GM21381 (cell line): ENCODE data around the gene FBXO44.
"Not testable (repeated sequence)": the region's sequence is repeated elsewhere in the genome, so short reads cannot be mapped to it uniquely, and the experiment has no call there.

Experiments
- ATAC-seq: cut with Tn5 transposase; IDR thresholded peaks from one replicate; pipeline ENCODE4 v1.9.1; 2021; ENCODE audit warnings: mild to moderate bottlenecking, moderate library complexity; ENCODE audit not compliant: unreplicated experiment

Gene FBXO44, protein sequence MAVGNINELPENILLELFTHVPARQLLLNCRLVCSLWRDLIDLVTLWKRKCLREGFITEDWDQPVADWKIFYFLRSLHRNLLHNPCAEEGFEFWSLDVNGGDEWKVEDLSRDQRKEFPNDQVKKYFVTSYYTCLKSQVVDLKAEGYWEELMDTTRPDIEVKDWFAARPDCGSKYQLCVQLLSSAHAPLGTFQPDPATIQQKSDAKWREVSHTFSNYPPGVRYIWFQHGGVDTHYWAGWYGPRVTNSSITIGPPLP

DNA sequence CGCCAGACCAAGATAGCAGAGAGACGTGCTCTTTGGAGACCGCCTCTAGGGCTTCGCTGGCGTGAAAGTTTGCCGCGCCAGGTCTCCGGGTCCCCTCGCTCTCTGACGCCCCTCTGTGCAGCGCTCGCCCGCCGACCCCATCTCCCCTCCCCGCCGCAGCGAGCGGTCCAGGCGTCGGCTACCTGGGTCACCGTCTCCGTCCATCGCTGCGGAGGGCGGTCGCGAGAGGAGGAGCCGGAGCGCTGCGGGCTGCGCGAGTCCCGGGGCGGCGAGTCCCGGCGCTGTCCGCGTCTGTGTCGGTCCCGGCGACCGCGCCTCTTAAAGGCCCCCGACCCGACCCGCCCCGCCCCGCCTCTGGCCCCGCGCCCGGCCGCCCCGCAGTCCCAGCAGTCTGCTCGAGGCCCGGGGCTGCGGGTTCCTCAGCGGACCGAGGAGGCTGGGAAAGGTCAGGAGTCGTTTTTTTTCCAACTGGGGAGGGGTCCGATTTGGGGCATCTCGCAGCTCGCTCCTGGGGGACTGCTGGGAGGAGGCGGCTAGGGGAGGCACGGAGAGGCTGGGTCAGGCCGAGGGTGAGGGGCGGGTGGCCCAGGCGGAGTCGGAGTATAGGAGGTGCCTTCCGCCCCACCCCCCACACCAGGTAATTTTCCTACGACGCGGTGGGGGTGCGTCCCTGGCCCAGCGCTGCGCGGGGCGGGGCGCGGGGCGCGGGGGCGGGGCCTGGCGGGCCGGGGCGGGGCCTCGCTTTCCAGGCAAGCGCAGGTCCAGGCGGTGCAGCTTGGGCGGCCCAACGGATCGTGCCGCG lies at the start of gene FBXO44, which contains the start of gene FBXO2:
FBXO44 (plus strand) TSS at position 741 of the 802 bp plus-strand sequence. CDS start 959 bp downstream, outside the sequence.
FBXO2 (minus strand) TSS at position 293 of the 802 bp plus-strand sequence; CDS start at position 204, 89 bp downstream.
- ATAC-seq: peak; percentile 59

DNA sequence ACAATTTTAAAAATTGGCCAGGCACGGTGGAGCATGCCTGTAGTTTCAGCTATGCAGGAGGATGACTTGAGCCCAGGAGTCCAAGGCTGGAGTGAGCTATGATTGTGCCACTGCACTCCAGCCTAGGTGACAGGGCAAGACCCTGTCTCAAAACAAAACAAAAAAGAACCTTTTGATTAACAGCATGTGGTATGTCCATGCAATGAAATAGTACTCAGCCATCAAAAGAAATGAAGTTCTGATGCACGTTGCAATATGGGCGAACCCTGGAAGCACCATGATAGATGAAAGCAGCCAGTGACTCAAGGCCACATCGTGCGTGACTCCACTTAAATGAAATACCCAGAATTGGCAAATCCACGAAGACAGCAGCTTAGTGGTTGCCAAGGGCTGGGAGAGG lies 47.9 kb upstream of the FBXO44 start:
- no peak for ATAC-seq

DNA sequence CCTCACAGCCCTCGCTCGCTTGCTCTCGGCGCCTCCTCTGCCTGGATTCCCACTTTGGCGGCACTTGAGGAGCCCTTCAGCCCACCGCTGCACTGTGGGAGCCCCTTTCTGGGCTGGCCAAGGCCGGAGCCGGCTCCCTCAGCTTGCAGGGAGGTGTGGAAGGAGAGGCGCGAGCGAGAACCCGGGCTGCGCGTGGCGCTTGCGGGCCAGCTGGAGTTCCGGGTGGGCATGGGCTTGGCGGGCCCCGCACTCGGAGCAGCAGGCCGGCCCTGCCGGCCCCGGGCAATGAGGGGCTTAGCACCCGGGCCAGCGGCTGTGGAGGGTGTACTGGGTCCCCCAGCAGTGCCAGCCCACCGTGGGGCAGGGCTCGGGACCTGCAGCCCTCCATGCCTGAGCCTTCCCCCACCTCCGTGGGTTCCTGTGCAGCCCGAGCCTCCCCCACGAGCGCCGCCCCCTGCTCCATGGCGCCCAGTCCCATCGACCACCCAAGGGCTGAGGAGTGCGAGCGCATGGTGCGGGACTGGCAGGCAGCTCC lies 46.0 kb upstream of the FBXO44 start:
- ATAC-seq: not testable (repeated sequence)

DNA sequence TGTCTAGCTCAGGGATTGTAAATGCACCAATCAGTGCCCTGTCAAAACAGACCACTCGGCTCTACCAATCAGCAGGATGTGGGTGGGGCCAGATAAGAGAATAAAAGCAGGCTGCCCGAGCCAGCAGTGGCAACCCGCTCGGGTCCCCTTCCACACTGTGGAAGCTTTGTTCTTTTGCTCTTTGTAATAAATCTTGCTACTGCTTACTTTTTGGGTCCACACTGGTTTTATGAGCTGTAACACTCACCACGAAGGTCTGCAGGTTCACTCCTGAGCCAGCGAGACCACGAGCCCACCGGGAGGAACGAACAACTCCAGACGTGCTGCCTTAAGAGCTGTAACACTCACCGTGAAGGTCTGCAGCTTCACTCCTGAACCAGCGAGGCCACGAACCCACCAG lies 45.3 kb upstream of the FBXO44 start:
- ATAC-seq: not testable (repeated sequence)

DNA sequence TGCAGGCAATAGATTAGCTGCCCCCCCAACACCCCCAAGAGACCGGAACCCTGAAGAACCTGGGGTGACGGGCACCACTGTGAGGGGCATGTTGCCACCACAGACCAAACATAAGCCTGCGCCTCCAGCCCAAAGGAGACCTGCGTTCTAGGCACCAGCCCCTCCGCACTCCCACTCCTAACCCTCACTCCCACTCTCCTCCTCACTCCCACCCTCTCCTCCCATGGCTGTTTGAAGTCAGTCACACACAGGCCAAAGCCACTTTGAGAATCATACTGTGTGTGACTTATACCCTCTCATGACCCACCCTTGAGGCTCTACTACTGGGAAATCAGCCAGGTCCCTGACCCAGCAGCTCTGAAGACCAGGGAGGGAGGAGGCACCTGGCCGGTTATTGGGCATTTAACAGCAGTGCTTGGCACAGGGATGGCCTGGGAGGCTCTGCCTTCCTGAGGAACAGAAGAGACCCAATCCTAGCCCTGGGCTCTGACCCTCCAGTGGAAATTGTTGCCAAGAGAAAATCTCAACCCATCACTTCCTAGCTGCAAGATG lies 44.0 kb upstream of the FBXO44 start:
- ATAC-seq: no peak

DNA sequence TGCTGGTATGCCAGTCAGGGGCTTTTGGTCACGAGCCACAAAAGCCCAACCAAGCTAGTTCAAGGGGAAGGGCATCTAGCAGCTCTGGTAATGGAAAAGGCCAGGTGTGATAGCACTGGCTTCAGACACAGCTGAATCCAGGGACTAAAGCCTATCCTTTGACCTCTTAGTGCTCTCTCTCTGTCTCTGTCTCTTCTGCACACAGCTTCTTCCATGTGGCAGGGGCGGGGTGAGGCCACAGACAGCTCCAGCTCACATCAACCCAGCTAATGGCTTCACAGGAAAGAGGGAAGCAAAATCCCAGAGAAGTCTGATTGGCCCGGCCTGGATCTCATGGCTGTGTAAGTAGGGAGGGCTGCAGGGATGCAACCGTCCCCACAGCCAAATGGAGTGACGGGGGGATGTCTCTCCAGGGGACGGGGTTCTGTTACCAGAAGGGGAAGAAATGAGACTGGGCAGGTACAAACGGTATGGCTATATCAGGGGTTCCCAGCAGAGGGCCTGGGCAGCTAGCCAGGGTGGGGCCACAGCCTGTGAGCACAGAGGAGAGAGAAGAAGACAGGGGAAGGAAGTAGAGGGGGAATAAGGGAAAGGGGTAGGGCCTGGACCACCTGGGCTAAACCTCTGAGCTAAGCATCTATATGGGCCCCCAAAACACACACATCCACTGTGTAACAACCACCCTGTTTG lies 42.9 kb upstream of the FBXO44 start:
- no peak for ATAC-seq

DNA sequence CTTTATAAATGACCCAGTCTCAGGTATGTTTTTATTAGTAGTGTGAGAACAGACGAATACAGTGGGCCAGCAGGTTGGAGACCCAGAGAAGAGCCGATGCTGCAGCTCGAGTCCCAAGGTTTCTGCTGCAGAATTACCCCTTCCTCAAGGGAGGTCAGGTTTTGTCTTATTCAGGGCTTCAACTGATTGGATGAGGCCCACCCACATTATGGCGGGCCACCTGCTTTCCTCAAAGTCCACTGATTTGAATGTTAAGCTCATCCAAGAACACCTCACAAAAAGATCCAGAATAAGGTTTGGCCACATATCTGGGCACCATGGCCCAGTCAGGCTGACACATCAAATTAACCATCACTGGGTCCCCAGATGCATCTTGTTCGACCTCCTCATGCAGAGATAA lies 41.3 kb upstream of the FBXO44 start:
- no peak for ATAC-seq

DNA sequence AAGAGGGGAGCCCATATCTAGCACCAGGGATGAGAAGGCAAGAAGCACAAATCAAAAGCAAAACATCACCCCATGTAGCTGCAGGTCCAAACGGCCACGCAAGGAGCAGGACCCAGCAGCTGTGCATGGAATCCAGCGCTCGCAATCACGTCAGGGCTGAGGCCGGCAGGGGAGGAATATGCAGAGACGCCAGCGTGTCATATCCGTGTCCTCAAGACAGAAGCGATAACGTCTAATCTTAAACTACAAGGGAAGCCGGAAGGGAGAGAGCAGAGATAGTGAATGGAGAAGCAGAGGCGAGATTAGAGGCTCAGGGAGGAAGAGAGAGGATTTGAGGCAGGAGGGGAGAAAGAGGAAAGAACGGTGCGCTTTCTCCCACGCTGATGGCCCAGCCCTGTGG lies 39.6 kb upstream of the FBXO44 start:
- ATAC-seq: no peak

DNA sequence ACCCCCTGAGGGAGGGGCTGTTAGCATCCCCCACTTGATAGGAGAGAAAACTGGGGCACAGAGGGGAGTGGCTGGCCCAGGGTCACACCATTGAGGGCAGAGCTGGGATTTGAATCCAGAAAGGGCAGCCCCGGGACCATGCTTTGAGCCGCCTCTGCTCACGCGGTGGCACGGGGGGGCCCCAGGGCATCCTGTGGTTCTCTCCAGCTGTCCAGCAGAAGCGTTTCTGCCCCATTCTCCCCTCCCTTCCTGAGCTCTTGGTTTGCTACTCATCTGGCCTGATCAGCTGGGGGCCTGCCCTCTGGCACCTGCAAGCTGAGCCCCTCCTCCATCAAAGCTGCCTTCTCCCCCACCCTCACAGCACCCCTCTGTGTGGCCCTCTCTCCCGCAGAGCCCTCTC lies 37.9 kb upstream of the FBXO44 start:
- no peak for ATAC-seq

DNA sequence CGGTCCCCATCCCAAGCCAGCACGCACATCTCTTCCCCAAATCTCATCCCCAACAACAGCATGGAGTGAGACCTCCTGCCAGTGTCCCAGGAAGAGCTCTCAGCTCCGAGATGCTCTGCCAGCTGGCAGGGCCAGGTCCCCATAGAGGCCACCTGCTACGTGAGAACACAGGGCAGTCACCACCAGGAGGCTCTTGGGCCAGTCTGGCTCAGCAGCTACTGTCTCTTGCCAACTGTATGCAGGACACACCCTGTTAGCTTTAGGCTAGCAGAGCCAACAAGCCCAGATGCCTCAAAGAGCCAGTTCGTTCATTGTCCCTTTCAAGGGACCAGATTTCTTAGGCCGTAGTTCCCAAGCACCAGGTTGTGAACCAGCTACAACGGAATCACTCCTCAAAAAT lies 37.4 kb upstream of the FBXO44 start:
- ATAC-seq: no peak

DNA sequence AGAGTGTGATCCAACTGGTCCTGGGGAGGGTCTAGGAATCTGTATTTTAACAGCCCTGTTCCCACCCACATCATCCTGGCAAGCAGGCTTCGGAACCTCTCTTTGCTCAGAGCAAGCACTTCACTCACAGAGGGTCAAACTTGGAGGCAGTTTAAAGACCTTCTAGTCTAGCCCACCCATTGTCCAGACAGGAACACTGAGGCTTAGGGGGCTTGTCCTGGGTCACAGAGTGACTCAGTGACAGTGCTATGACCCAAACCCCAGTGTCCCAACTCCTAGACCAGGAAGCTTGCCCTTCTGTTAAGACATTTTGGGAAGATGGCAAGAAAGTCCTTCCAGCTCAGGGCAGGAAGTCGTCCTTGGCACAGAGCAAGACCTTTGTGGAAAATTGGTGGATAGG lies 36.9 kb upstream of the FBXO44 start:
- no peak for ATAC-seq

DNA sequence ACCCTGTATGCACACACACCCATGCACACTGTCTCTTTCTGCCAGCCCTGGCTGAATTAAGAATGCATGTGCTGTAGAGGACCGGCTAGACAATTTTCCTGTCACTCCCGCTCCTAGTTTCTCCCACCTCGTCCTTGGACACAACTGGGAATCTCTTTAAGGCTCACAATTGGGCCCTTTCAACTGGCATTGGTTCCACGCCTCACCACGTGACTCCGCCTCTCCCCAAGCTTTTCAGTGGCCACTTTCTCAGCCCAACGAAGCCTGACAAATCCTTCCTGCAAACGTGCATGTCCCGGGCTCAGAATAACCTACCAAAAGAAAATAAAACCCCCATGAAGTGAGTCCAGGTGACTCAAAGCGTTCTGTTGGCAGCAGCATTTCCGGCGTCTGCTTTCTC lies 34.3 kb upstream of the FBXO44 start:
- no peak for ATAC-seq

DNA sequence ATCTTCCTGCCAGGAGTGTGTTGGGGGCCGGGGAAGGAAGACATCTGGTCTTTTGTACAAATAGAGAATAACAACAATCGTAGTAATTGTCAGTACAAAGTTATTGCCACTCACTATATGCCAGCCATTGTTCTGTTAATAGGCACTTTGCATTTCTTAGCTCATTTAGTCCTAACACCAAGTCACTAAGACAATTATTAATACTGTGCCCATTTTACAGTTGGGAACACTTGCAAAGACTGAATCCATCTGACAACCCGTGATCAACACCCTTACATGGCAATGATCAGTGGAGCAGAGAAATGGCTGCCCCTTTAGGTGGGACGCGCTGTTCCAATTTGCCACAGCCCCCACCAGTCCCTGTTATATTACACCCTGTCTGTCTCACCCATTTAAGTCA lies 33.8 kb upstream of the FBXO44 start:
- ATAC-seq: no peak

DNA sequence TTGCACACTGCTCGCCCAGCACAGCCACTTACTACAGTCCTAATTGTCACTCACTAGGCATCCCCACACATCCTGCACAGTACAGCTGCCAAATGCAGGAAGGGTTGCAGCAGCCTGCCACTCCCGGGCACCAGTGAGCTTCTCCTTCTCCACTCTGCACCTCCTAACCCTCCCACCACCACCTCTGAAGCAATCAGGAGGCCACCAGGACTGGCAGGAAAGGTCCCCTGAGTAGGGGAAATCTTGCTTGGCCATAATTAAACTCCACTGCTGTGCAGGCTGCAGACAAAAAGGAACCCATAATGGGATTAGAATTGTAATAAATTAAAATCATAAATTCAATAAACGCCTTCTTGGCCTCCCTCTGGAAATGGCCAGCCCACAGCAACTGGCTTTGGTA lies 32.3 kb upstream of the FBXO44 start:
- ATAC-seq: no peak

DNA sequence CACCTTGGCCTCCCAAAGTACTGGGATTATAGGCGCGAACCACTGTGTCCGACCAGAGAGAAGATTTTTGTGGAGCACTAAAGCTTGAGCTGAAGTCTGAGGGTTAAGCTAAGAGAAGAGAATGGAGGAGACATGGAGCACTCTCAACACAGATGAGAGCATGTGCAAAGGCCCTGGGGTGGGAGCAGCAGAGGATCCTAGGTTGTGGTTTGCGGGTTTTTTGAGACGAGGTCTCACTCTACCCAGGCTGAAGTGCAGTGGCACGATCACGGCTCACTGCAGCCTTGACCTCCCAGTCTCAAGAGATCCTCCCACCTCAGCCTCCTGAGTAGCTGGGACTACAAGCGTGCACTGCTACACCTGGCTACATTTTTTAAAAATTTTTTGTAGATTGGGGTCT lies 31.0 kb upstream of the FBXO44 start:
- no peak for ATAC-seq

DNA sequence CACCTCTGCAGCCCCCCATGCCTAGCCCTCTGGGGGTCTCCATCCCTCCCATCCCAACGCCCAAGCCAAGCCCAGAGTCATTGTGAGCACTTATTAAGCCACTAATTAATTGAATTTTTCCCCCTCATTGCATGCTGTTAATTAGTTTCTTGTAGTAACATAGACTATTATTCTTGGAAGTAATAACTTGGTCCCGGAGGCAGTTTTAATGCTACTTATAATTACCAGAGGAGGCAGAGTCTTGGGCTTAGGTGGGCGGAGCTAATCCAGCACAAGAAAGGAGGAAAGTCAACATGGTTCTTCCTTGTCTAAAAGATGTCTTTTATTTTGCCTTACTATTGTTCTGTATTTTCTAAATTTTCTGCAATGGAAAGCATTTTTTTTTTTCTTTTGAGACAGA lies 28.1 kb upstream of the FBXO44 start:
- no peak for ATAC-seq

DNA sequence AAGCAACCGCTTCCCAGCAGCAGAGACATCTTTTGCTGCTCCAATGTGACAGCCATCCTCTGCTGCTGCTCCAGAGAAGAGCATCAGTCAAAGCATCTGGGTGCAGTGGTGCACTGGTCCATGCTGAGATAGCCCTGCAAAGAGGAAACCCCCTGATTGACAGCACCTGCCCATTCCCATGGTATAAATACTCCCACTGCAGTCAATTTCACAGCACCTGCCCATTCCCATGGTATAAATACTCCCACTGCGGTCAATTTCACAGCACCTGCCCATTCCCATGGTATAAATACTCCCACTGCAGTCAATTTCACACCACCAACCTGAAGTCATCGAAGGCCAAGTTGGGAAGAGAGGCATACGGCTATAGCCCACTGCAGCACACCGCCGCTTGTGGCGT lies 25.9 kb upstream of the FBXO44 start:
- no peak for ATAC-seq

DNA sequence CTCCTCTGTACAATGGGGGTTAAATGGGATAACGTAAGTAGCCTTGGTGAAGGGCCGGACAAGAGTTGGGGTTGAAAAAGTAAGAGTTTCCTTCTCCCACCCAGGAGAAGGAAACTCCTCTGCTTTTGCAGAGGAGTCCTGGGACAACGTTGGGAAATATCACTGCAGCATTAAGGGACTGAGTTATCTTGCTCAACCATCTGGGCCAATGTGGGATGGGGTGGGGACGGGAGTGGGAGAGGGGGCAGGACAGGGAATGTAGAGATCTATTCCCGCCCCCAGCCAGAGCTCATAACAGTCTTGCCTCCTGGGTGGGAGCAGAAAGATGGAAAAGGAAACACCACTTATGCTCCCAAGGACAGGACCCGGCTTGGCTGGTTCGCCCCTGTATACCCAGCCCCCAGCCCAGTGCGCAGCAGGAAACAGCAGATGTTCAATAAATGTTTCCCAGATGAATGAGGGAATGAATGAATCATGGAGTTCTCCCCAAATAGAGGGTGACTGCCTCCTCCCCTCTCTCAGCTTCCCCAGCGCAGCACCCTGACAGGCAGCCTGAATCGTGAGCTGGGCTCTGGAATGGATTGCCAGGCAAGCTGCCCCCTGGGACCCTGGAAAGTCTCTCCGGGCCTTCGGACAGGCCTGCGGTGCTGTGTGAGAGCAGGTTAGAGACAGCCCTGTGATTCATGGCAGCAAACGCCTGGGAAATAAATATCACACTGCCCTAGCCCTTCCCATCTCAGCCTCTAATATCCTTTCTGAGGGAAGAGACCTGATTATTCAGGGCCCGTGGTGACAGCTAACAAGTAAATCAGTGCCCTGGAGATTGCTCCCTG lies 25.3 kb upstream of the FBXO44 start:
- no peak for ATAC-seq

DNA sequence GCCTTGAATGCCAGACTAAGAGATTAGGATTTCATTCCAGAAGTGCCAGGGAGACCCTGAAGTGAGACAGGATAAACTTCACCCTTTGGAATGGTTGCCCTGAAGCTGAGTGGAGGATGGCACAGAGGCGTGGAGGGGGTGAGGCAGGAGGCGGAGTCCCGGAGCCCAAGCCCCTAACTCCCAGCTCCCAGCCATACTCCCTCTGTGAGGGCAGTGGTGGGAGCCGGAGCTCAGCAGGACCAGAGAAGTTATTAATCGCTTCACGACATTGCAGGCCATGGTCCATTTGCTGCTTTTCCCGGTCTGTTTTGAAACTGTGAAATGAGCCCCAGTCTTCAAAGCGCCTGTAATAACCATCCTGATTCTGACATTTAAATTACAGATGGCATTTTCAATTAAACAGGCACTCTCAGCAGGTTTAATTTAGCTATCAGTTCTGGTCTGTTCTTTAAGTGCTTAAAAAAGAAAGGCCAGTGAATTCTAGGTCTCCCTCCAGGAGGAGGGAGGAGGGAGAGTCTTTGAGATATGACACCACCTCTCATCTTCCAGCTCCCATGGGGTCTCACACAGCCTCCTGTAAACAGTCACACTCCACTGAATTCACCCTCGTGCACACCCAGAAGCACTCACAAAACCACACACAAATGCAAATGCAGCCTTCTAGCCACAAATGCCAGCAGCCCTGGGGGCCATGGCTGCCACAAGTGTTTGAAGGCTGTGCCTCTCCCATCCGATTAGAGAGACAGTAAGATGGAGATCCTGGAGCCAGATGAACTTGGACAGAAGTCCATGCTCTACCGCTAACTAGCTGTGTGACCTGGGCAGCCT lies 20.1 kb upstream of the FBXO44 start:
- no peak for ATAC-seq
